GM18861 (cell line): ENCODE results near the gene LAMTOR1.
"Not testable (repeated sequence)": the region's sequence is repeated elsewhere in the genome, so short reads cannot be mapped to it uniquely, and the experiment has no call there.

ENCODE experiments used
- ATAC-seq: cut with Tn5 transposase; IDR thresholded peaks from one replicate; pipeline ENCODE4 v1.9.1; 2021; ENCODE audit not compliant: unreplicated experiment

LAMTOR1 gene

DNA sequence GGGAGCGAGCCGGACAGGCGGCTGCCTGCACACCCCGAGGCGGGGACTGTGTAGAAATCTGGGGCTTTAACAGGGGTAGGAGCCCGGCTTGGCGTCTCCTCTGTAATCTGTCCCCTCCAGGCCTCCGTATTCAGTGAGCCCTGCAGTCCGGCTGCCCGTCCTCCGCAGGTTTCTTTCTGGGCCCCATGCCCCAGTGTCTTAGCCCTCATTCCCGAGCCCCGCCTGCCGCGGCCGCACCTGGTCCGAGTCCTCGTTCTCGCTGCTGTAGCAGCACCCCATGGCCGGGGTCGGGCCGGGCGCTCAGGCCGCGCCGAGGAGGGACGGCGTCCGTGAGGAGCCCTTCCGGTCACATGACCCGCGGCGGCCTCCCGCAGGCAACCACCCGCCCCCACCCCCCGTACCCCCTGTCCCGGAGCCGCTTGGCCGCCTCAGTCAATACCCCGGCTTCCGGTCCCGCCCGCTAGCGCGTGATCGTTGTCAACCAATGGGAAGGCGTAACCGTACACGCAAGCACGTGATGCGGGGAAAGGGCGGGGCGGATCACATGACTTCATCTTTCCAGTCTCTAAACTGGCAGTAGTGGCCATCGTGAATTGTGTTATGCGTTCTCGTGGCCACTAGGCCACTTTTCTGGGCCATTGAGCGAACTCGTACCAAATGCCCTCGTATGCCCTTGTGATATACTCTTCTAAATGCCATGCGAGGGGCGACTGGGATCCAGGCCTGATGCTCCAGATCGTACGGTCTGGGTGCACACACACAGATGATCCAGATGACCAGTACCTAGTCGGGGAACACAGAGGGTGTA is at the start of gene LAMTOR1:
Gene LAMTOR1 (minus strand): TSS at position 352 of the 808 bp plus-strand sequence. CDS start 73 bp downstream, at position 279.
- ATAC-seq = peak; percentile 74

DNA sequence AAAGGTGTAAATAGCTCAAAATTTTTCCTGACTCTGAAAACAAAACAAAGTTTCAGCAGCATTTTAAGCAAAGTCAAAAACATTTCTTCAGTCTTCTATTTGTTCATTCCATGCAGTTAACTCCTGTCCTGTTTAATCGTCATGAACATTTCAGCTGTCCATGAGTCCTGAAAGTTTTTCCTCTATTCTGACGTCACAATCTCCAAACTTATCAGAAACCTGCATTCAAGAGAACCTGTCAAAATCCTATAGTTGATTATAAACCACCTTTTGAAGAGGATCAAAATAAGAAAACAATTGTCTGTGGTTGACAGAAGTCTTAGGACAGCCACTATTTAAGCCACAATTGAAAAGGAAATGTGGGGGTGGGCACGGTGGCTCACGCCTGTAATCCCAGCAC is 47.8 kb upstream of the LAMTOR1 start:
- ATAC-seq = no peak

DNA sequence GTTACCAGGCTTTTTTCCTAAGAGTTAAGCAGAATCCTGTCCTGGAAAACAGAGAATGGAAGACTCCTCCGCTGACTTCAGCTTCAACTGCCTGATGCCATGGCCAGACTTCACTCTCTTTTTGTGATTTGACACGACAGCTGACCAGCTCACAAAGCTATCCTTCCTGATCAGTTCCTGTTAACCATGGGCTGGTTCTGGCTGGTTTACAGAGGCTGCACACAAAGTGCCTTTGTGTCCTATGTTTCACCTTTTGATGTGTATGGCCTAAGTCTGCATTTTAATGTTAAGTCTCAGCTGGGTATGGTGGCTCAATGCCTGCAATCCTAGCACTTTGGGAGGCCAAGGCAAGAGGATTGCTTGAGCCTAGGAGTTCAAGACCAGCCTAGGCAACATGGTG is 43.5 kb upstream of the LAMTOR1 start:
- ATAC-seq = no peak

DNA sequence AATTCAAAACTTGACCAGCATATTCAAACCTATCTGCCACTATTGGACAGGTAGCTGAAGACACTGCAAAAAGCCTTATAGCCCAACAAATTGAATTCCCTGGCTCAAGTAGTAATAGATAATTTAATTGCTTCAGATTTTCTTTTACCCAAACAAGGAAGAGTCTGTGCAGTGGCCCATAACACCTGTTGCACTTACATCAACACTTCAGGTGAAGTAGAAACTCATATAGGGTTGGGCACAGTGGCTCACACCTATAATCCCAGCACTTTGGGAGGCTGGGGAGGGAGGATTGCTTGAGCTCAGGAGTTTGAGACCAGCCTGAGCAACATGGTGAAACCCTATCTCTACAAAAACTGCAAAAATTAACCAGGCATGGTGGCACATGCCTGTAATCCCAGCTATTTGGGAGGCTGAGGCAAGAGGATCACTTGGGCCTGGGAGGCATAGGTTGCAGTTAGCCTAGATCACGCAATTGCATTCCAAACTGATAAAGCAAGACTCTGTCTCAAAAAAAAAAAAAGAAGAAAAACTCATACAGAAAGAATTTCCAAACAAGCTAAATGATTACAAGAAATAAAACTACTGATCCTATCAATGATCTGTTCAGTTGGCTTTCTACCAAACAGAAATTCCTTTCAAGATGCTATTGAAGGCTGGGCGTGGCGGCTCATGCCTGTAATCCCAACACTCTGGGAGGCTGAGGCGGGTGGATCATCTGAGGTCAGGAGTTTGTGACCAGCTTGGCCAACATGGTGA is 41.9 kb upstream of the LAMTOR1 start:
- ATAC-seq = no peak

DNA sequence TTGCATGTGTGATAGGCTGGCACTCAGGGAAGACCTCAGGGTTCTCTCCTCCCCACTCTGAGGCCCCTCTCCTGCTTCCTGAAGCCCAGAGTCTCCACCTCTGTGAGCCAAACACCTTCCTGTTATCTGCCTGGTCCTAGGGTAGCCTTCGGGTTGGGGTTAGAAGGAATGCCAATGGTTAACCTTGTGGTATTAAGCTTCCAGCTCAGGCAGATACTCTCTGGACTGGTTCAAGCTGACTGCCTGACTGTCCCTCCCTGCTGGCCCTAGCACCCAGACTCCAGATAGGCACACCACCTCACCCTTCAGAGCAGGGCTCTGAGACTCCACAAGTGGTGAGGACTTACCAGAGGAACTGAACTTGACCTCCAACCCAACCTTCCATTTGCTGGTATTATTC is 39.4 kb upstream of the LAMTOR1 start:
- ATAC-seq = not testable (repeated sequence)

DNA sequence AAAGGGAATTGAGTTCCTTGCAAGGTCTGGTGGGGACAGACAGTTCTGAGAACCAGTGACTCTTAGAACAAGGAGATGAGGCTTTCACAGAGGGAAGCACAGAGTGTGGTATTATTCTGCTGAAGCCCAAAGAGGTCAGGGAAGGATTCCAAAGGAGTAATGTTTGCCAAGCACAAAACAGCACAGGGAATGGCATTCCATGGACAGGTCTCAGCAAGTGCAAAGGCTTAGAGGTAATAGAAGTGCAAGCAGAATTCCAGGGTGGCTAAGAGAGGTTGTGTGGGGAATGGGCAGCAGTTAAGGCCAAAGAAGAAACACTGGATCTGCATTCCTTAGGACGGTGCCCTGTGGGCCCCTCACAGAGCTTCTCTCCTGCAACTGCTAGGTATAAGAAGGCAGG is 39.0 kb upstream of the LAMTOR1 start:
- ATAC-seq = not testable (repeated sequence)

DNA sequence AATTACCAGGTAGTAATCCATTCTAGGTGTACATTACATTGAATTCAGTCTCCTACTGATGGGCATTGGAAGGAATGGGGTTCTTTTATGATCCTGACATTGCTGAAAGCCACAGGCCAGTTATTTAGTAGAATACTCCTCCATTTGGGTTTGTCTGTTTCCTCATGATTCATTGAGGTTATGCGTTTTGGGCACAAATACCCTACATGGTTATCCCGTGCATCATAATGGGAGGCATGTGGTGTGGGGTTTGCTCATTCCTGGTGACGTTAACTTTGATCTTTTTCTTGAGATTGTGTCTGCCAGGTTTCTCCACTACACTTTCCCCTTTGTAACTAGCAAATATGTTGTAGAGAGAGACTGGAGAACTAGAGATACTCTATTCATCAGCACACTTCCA is 38.0 kb upstream of the LAMTOR1 start:
- no peak for ATAC-seq

DNA sequence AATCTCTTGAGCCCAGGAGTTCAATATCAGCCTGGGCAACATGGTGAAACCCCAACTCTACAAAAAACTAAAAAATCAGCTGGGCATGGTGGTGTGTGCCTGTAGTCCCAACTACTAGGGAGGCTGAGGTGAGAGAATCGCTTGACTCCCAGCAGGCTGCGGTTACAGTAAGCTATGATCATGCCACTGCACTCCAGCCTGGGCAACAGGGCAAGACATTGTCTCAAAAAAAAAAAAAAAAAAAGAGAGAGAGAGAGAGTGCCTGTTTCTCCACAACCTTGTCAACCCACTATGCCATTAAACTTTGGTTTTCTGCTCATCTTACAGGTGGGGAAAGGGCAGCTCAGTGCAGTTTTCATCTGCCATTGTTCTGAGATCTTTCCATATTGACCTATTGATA is 37.6 kb upstream of the LAMTOR1 start:
- ATAC-seq = no peak

DNA sequence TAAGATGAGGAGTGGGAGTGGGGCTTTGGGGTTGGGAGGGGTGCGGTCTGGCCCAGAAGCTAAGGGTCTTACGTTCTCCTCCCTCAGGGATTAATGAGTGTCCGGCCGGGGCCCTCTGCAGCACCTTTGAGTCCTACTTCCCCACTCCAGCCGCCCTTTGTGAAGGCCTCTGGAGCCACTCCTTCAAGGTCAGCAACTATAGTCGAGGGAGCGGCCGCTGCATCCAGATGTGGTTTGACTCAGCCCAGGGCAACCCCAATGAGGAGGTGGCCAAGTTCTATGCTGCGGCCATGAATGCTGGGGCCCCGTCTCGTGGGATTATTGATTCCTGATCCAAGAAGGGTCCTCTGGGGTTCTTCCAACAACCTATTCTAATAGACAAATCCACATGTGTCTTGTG is 36.4 kb upstream of the LAMTOR1 start:
- ATAC-seq = no peak

DNA sequence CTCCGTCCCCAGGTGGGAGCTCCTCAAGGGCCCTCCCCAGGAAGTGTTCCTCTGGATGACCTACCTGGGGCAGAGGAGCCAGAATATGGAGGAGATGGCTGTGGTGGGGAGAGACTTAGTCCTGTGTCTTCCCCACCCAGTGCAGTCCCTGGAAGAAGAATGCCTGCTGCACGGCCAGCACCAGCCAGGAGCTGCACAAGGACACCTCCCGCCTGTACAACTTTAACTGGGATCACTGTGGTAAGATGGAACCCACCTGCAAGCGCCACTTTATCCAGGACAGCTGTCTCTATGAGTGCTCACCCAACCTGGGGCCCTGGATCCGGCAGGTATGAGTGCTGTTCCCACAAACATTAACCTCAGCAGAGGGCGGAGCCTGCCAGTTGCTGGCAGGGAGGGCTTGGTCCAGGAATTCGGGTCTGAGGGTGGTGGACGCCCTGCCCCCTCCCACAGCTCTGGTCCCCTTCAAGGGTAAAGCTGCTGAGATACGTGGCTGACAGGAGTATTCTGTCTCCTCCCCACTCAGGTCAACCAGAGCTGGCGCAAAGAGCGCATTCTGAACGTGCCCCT is 35.8 kb upstream of the LAMTOR1 start:
- ATAC-seq = no peak

DNA sequence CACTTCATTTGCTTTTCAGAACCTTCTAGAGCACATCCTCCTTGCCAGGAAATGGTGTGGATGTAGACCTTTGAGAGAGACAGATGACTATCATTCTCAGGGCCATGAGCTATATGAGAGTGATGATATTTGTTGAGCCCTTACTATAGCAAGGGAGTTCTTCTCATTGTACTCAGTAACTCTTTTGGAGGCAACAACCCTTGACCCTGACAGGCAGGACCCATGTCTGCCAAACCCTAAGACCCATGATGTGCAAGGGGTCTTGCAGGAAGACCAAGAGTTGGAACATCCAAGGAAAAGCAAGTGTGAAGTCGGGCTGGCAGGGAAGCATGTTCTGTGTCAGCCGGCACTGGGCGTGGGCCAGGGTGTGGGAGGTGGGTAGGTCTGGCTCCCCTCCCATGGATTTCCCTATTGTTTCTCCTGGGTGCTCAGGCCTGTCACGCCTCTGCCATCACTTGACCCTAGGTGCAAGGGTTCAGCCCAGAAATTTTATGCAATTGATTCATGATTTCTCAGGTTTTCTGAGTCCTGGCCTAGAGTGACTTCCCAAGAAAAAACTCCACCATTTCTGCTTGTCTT is 33.7 kb upstream of the LAMTOR1 start:
- ATAC-seq = no peak

DNA sequence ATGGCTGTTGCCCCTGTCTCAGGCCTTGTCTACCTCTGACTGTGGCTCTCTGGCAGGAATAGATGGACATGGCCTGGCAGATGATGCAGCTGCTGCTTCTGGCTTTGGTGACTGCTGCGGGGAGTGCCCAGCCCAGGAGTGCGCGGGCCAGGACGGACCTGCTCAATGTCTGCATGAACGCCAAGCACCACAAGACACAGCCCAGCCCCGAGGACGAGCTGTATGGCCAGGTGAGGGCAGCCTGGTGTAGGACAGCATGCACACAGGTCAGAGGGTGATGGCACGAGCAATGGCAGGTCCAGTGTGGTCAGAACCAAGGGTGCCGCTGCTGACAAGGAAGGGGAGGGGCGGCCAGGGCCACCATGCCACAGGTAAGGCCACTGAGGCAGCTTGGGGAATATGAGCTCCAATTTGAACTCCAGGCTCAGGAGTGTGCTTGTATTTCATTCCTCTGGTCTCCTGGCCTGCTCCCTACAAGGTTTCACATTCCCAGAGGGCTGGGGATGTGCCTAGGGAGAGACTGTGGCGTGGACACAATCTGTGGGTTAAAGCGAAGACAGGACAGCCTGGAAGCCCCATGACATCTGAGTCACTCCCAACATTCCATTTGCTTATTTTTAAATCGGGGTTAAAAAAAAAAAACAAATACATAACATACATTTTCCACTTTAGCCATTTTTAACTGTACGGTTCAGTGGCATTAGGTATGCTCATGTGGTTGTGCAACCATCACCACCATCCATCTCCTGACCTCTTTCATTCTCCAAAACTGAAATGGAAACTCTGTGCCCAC is 33.0 kb upstream of the LAMTOR1 start:
- ATAC-seq = no peak

DNA sequence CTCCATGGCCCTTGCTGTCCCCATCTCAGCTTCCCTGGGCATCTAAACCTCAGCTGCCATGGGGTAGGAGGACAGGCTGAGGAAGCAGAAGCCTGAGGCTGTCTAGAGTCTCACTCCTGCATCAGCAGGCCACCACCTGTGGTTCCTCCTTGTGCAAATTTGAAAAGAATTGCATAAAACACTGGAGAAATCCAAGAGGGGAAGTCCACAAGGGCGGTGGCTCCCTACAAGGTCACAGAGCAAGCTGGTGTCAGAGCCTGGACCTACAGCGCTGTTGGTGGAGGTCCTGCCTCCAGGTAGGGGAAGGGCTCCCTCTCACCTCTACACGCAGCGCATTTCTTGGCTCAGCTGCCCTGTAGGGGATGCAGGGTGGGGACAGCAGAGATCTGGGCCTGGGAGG is 32.4 kb upstream of the LAMTOR1 start, which contains the start of gene FOLR3:
Gene FOLR3 (plus strand): TSS at position 253 of the 400 bp plus-strand sequence. CDS start 228 bp downstream, outside the sequence.
- not testable (repeated sequence) for ATAC-seq

DNA sequence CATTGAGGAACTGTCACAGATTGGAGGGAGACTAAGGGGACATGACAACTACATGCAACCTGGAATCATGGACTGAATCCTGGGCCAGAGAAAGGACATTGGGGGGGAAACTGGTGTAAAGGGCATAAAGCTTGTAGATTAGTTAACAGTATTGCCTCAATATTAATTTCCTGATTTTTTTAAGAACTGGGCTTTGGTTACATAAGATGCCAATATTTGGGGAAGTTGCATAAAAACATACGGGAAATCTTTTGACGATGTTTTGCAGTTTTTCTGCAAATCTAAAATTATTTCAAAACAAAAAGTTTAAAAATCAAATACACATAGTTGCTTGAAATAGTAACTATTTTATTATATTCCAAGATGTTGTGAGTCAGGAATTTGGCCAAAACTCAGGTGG is 29.5 kb upstream of the LAMTOR1 start:
- ATAC-seq = no peak

DNA sequence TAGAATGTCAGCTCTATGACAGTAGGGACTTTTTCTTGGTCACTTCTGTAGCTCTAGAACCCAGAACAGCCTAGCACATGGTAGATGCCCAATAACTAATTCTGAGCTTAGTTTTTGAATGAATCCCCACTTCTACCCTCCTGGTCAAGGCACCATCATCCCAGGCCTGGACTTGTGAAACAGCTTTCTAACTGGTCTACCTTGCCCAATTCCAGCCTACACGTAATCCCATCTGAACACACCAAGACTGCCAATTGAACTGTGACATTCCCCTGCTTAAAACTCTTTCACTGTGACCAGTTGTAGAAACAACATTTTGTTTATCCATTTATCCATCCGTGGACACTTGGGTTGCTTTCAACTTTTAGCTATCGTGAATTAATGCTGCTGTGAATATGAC is 26.3 kb upstream of the LAMTOR1 start:
- no peak for ATAC-seq

DNA sequence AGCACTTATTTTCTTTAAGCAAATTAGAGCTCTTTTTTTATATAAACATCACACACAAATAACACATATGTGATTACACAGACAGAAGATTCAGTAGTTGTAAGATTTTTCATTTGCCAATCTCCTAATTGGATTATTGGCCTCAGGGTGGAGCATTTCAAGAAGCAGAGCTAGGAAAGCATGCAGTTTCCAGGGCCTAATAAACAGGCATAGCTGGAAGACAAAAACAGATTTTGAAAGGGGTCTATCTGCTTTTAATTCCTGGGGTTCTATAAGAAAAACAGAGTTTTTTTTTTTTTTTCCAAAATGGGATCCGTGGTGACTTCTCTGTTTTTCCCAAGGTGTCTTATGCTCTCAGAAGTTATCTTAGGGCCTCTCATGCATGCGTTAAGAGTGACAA is 24.8 kb upstream of the LAMTOR1 start:
- ATAC-seq = no peak

DNA sequence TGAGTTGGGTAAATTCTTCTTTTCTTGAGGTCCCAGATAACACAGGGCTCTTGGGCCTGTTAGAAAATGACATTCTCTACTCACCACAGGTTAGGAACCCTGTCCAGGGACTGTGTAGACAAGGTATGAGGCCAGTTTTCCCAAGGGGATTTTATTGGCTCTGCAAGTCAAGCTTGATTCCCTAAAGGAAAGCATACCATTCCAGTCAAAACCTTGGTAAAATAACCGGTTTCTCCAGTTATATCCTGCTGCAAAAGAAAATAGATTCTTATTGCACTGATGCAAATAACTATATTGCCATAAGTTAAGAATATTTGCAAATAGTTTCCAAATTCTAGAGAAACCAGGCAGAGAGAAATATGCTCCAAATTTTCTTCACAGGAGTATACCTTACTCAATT is 22.9 kb upstream of the LAMTOR1 start:
- ATAC-seq = no peak

DNA sequence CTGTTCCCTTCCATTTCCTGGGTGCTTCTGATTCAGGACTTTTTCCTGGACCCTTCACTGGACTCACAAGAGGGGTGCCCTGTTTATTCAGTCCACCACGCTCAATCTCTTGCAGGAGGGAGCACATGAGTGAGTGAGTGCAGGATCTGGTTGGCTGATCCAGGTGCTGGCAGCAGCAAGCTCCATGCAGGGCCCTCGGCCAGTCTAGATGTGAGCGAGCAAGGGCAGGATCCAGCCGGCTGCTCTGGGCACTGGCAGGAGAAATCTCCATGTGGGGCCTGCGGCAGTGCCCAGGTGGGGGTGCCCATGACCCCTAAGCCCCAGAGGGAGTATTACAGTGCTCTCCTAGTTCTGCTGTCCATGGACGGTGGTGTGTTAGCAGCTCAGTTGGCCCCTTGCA is 20.9 kb upstream of the LAMTOR1 start:
- no peak for ATAC-seq

DNA sequence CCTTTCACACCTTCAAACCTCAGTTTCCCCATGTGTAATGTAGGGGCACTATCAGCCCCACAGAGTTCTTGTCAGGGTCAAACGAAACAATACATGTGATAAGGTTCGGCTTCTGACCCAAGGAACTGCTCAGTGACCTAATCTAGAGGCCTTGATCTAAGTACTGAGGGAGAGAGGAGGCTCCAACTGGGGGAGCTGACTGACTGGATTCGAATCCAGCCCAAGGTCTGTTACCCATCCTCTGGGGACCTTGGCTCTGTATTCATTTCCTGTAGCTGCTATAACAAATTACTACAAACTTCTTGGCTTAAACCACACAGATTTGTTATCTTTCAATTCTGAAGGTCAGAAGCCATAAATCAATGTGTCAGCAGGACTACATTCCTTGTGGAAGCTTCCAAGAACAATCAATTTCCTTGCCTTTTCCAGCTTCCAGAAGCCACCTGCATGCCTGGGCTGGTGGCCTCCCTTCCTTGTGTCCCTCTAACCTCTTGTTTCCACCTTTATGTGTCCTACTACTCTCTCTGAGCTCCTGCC is 20.1 kb upstream of the LAMTOR1 start:
- ATAC-seq = no peak

DNA sequence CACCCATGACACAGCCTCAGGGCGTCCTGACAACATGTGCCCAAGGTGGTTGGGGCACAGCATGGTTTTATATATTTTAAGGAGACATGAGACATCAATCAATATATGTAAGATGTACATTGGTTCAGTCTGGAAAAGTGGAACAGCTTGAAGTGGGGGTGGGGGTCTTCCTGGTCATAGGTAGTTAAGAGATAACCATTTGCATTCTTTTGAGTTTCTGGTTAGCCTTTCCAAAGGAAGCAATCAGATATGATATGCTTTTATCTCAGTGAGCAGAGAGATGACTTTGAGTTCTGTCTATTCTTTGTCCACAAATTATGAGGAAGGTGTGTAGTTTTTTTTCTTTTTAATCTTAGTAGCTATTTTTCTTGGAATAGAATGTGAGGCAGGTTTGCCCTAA is 19.5 kb upstream of the LAMTOR1 start:
- no peak for ATAC-seq
